GM23338 (cell line): Measurements from ENCODE around the gene PLA2G4F. TPM values are rescaled to one million over a fixed set of nuclear protein-coding genes. Genes with fewer than 3 reads are reported as not detected.

ENCODE experiments used
- ATAC-seq: fragments of 200-7000 bp; cut with Tn5 transposase; 3 replicates; pipeline ENCODE4 v1.9.1; 2020
- DNase-seq: peaks from one replicate; pipeline ENCODE4 v3.0.0-alpha.2; 2015; ENCODE audit warnings: low spot score
- H2AFZ ChIP-seq: fragments of 200-600 bp; sonication (generic); 2 replicates; pipeline ENCODE4 v1.8.0; 2016; ENCODE audit warnings: antibody characterized with exemption, mild to moderate bottlenecking, moderate library complexity
- H3F3A ChIP-seq: fragments of 200-600 bp; sonication (generic); replicated peaks from 2 replicates; pipeline ENCODE4 v1.8.0; 2017; ENCODE audit warnings: antibody characterized with exemption, mixed run types, low read depth
- H3K27ac ChIP-seq: fragments of 200-600 bp; sonication (generic); 2 replicates; pipeline ENCODE4 v1.6.1; 2016; ENCODE audit warnings: low read depth
- H3K27me3 ChIP-seq: fragments of 200-600 bp; sonication (generic); 2 replicates; pipeline ENCODE4 v1.8.0; 2016; ENCODE audit warnings: mild to moderate bottlenecking, mixed run types, moderate library complexity; ENCODE audit not compliant: insufficient read depth
- H3K36me3 ChIP-seq: fragments of 200-600 bp; sonication (generic); 2 replicates; pipeline ENCODE4 v1.8.0; 2016; ENCODE audit warnings: mild to moderate bottlenecking; ENCODE audit not compliant: insufficient read depth
- H3K4me1 ChIP-seq: fragments of 200-600 bp; sonication (generic); 2 replicates; pipeline ENCODE4 v1.8.0; 2016; ENCODE audit warnings: mild to moderate bottlenecking, moderate library complexity; ENCODE audit not compliant: insufficient read depth
- H3K4me2 ChIP-seq: fragments of 200-600 bp; sonication (generic); 2 replicates; pipeline ENCODE4 v1.7.1; 2017; ENCODE audit warnings: mixed run types
- H3K4me3 ChIP-seq: fragments of 200-600 bp; sonication (generic); 2 replicates; pipeline ENCODE4 v1.6.1; 2016; ENCODE audit warnings: mixed run types
- H3K79me2 ChIP-seq: fragments of 200-600 bp; sonication (generic); replicated peaks from 2 replicates; pipeline ENCODE4 v1.8.0; 2017; ENCODE audit warnings: mild to moderate bottlenecking; ENCODE audit not compliant: insufficient read depth
- H3K9me2 ChIP-seq: fragments of 200-600 bp; sonication (generic); 2 replicates; pipeline ENCODE4 v1.8.0; 2017; ENCODE audit not compliant: insufficient read depth
- H4K20me1 ChIP-seq: fragments of 200-600 bp; sonication (generic); replicated peaks from 2 replicates; pipeline ENCODE4 v1.8.0; 2017; ENCODE audit warnings: mild to moderate bottlenecking; ENCODE audit not compliant: insufficient read depth
- H3K27ac Mint-ChIP-seq: 2 replicates; pipeline ENCODE4 v1.8.0; 2020; ENCODE audit warnings: inconsistent platforms, mild to moderate bottlenecking, moderate library complexity, mixed read lengths
- H3K27me3 Mint-ChIP-seq: 3 replicates; pipeline ENCODE4 v1.8.0; 2022; ENCODE audit warnings: low read depth, mild to moderate bottlenecking, moderate library complexity, mixed read lengths, inconsistent platforms; ENCODE audit not compliant: insufficient read depth, poor library complexity
- H3K36me3 Mint-ChIP-seq: 3 replicates; pipeline ENCODE4 v1.8.0; 2021; ENCODE audit warnings: low read depth, mild to moderate bottlenecking, inconsistent platforms, moderate library complexity, mixed read lengths
- H3K4me1 Mint-ChIP-seq: 3 replicates; pipeline ENCODE4 v1.8.0; 2020; ENCODE audit warnings: mild to moderate bottlenecking, inconsistent platforms, mixed read lengths
- H3K4me3 Mint-ChIP-seq: 3 replicates; pipeline ENCODE4 v1.8.0; 2021; ENCODE audit warnings: moderate library complexity, mild to moderate bottlenecking, inconsistent platforms, mixed read lengths
- H3K9me3 Mint-ChIP-seq: 3 replicates; pipeline ENCODE4 v1.8.0; 2020; ENCODE audit warnings: moderate library complexity, mild to moderate bottlenecking, inconsistent platforms, mixed read lengths
- EZH2 ChIP-seq: fragments of 200-600 bp; sonication (generic); IDR thresholded peaks from one replicate; pipeline ENCODE4 v1.8.0; 2017; ENCODE audit warnings: antibody characterized with exemption, mild to moderate bottlenecking, low read depth; ENCODE audit not compliant: unreplicated experiment
- EZH2phosphoT487 ChIP-seq: fragments of 200-600 bp; sonication (generic); IDR thresholded peaks from one replicate; pipeline ENCODE4 v1.8.1; 2018; ENCODE audit warnings: antibody characterized with exemption; ENCODE audit not compliant: unreplicated experiment
- JUNB ChIP-seq: IDR thresholded peaks from one replicate; pipeline ENCODE4 v1.6.1; 2016; ENCODE audit warnings: antibody characterized with exemption; ENCODE audit not compliant: unreplicated experiment
- NANOG ChIP-seq: IDR thresholded peaks from 2 replicates; pipeline ENCODE4 v1.6.1; 2016; ENCODE audit warnings: antibody characterized with exemption, borderline replicate concordance
- POLR2AphosphoS5 ChIP-seq: IDR thresholded peaks from 2 replicates; pipeline ENCODE4 v1.6.1; 2016; ENCODE audit warnings: antibody characterized with exemption, low read depth
- STAT1 ChIP-seq: IDR thresholded peaks from one replicate; pipeline ENCODE4 v1.6.1; 2016; ENCODE audit warnings: antibody characterized with exemption; ENCODE audit not compliant: unreplicated experiment
- ZNF114 ChIP-seq: fragments of 250-450 bp; sonication (Bioruptor Pico); IDR thresholded peaks from 2 replicates; pipeline ENCODE4 v1.5.0; 2020; ENCODE audit warnings: mild to moderate bottlenecking, moderate library complexity
- ZNF331 ChIP-seq: fragments of 250-450 bp; sonication (Bioruptor Pico); IDR thresholded peaks from 2 replicates; pipeline ENCODE4 v1.5.0; 2020; ENCODE audit warnings: low read depth, mild to moderate bottlenecking, moderate library complexity
- ZNF462 ChIP-seq: fragments of 250-450 bp; sonication (Bioruptor Pico); IDR thresholded peaks from 2 replicates; pipeline ENCODE4 v1.5.0; 2020; ENCODE audit warnings: mild to moderate bottlenecking, moderate library complexity
- polyA plus RNA-seq: library from polyadenylated mRNA; unstranded; fragments of >200 nt; fragmentation: Nextera tagmentation; extraction: Ambion mirVana; gene quantifications from 2 replicates; pipeline ENCODE4 v1.2.1, GENCODE V29; 2016
- total RNA-seq: library from RNA; depleted of rRNA; stranded (reverse); fragments of >200 nt; shearing (Covaris generic); gene quantifications from 2 replicates; pipeline ENCODE4 v1.2.3, GENCODE V29; 2014
- TF ChIP-seq, protein P1 (sequence below), 2 experiments: fragments of 200-600 bp in 1 of 2; sonication (generic) in 1 of 2; conservative IDR thresholded peaks; 2 replicates each; pipeline versions ENCODE4 v1.5.1 to v1.6.1; 2016 to 2017; ENCODE audit warnings: antibody characterized with exemption in 2 of 2, low read depth in 2 of 2, mild to moderate bottlenecking in 2 of 2, moderate library complexity in 1 of 2
- TF ChIP-seq, protein P2 (sequence below): IDR thresholded peaks from 2 replicates; pipeline ENCODE4 v1.6.1; 2016; ENCODE audit warnings: antibody characterized with exemption

PLA2G4F gene
- total and polyA plus RNA-seq, 2 experiments from 2014 or later, result not detected

DNA sequence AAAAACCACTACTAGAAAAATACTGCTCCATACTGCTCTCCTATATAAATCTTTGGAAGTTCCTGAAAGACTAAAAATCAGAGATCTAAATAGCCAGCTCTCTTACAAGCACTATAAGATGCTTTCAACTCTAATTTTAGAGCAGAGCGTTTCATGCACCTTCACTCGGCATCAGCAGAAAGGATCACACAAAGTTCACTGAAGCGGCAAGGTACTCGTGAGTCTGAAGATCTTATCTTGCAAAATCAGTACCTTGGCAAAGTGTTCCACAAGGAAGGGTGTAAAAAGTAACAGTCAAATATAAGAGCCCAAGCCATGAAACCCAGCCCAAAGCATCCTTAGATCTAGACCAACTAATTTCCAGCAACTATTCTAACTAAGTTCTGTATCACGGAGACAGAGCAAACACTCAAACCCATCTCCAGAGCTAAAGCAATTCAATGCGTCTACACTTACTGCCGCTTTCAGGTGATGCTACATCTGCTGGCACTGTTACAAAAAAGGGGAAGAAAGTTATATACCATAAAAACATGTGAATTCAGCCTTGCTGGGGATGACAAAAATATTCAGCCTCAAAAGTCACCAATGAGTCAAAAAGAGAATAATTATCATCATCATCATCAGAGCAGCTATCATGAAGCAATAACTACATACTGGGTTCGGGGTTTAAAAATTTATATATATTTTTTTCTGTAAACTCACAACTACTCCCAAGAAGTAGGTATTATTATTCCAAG, 35.3 kb upstream of the PLA2G4F start:
- Histone ChIP-seq H3K4me1 (no peaks in the 10 kb centered on the region), H3K27me3 (no peaks in the 10 kb centered on the region), H4K20me1 (no peaks in the 10 kb centered on the region), H3K79me2 (no peaks in the 10 kb centered on the region; the same call in 1 of the 2 replicates), H2AFZ (no peak overlapping the region), H3K4me2 (no peak overlapping the region), H3K36me3 (no peaks in the 10 kb centered on the region; the same call in 1 of the 2 replicates), H3K9me2 (no peaks in the 10 kb centered on the region), H3K27ac (no peak overlapping the region), H3F3A (no peaks in the 10 kb centered on the region), H3K4me3 (no peak overlapping the region)
- no peaks in the 10 kb centered on the region for H3K27me3 Mint-ChIP-seq
- H3K4me3 Mint-ChIP-seq, result no peak overlapping the region
- H3K27ac Mint-ChIP-seq, result no peak overlapping the region
- H3K36me3 Mint-ChIP-seq, result peaks cover 30% of the 10 kb centered on the region
- no peak for ATAC-seq
- no peak for DNase-seq
- TF ChIP-seq, protein P1, sequence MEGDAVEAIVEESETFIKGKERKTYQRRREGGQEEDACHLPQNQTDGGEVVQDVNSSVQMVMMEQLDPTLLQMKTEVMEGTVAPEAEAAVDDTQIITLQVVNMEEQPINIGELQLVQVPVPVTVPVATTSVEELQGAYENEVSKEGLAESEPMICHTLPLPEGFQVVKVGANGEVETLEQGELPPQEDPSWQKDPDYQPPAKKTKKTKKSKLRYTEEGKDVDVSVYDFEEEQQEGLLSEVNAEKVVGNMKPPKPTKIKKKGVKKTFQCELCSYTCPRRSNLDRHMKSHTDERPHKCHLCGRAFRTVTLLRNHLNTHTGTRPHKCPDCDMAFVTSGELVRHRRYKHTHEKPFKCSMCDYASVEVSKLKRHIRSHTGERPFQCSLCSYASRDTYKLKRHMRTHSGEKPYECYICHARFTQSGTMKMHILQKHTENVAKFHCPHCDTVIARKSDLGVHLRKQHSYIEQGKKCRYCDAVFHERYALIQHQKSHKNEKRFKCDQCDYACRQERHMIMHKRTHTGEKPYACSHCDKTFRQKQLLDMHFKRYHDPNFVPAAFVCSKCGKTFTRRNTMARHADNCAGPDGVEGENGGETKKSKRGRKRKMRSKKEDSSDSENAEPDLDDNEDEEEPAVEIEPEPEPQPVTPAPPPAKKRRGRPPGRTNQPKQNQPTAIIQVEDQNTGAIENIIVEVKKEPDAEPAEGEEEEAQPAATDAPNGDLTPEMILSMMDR (conservative IDR thresholded peaks at IDR 0.05; ENCODE audit: low read depth in 2 of 2), result no peak
- TF ChIP-seq POLR2AphosphoS5 (no peak), STAT1 (no peak), EZH2phosphoT487 (no peak), ZNF331 (CRISPR knock-in tag) (no peak), EZH2 (no peak), JUNB (no peak), ZNF114 (CRISPR knock-in tag) (no peak), ZNF462 (CRISPR knock-in tag) (no peak), NANOG (no peak)
- TF ChIP-seq, protein P2, sequence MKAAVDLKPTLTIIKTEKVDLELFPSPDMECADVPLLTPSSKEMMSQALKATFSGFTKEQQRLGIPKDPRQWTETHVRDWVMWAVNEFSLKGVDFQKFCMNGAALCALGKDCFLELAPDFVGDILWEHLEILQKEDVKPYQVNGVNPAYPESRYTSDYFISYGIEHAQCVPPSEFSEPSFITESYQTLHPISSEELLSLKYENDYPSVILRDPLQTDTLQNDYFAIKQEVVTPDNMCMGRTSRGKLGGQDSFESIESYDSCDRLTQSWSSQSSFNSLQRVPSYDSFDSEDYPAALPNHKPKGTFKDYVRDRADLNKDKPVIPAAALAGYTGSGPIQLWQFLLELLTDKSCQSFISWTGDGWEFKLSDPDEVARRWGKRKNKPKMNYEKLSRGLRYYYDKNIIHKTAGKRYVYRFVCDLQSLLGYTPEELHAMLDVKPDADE, result no peak
- H3K4me1 Mint-ChIP-seq, result no peaks in the 10 kb centered on the region
- peaks cover 3% of the 10 kb centered on the region; the same call in 1 of the 3 replicates for H3K9me3 Mint-ChIP-seq
